GM19468 (cell line): ENCODE results near the gene ANAPC4.

ENCODE experiments used
- ATAC-seq: cut with Tn5 transposase; IDR thresholded peaks from one replicate; pipeline ENCODE4 v1.9.1; 2021; ENCODE audit warnings: mild to moderate bottlenecking, moderate library complexity, moderate number of reproducible peaks; ENCODE audit not compliant: unreplicated experiment; ENCODE audit errors: extremely low read depth

Gene ANAPC4

DNA sequence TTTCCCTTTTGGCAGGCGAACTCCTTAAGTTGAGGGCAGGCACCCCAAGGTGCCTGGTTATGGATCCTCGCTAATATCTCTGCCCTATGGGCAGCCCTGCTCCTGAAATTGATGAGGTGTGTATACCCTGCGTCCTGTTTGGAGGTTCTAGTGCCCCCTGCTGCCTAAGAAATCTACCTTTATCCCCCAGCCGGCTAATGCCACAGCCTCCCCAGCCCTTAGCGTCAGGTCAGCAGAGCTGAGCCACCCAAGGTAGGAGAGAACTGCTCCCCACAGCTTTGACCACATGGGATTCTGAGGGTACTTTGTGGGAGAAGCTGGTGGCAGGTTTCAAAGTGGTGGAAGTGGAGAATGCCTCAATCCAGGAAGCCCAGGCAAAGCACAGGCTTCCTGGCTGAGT, 50.8 kb downstream of the ANAPC4 start:
- no peak for ATAC-seq

DNA sequence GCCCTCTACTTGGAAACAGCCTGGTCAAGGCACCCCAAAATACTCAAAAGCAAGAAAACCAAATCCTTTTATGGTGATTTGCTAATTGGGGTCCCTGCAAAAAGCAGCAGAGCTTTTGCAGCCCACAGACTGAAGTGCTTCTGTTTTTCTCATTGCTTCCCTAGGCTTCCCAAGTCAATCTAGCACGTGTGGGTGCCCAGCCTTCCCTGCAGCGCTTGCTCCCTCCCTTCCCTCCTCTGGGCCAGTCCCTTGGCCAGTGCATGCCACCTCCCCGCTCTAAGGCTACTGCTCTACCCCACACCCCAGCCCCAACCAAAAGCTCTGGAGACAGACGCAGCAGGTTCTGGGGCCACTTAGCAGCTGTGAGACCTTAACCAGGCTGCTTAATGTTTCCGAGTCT, 53.6 kb downstream of the ANAPC4 start:
- ATAC-seq: no peak

DNA sequence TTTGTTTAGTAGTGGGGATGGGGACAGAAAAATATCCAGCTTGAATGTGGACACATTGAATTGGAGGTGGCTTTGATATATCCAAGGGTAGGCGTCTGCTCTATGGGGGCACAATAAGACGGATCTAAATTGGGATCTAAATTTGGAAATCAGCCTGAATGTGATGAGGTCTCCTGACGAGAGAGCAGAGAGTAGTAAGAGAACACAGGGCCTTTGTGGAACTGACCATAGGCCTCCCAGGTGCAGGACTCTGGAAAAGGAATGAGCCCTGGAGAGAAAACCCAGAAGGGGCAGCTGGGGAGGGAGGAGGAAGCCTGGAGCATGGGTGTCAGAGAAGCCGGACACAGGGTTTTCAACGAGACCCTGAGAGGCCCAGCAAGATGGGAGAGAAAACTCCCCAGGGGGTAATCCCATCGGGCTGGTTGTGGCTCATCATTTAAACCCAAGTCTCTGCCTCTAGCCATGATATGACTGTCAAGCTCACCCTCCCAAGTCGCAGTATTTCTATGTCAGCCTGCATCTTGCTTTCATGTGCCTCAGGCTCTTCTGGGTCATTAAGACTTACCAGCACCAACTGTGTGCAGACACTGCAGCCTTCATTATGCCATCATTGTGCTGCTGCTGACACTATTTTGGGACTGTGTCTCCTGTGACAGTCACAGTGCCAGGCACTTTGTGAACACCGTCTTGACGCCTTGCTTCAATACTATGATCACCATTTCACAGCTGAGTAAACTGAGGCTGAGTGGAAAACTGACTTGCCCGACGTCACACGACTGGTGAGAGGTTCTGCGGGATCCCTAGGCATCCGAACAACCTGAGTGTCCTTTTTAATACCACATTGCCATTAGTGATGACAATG, 57.1 kb downstream of the ANAPC4 start:
- ATAC-seq: no peak

- ATAC-seq: no peak
These were observed 60.9 kb downstream of the ANAPC4 start for GRCh38 chr4:25437926-25438325.

- peak; percentile 81 for ATAC-seq
These were observed 62.9 kb downstream of the ANAPC4 start for GRCh38 chr4:25439918-25440477.

DNA sequence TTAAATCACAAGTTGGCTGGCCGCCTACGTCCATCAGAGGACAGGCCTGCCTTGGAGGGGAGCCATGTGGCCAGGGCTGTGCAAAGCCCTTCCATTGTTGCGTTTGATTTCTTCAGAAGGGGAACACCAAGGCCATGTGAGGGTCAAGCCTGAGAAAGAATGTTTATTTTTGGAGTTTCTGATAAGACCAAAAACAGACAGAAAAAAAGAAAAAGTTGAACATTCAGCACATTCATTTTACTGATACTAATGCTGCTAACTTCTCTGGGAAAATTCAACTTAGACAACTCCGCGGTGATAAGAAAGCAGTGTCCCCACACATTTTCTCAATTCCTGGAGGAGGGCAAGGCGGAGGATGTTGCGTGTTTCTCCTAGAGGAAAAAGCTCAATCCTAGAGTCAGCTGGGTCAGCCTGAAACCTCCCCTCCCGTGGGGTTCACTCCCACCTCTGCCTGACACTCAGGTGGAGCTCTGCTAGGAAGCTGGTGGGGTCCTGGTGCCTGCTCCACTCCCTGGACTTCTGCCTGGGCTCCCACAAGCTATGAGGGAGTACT, 63.5 kb downstream of the ANAPC4 start:
- no peak for ATAC-seq

DNA sequence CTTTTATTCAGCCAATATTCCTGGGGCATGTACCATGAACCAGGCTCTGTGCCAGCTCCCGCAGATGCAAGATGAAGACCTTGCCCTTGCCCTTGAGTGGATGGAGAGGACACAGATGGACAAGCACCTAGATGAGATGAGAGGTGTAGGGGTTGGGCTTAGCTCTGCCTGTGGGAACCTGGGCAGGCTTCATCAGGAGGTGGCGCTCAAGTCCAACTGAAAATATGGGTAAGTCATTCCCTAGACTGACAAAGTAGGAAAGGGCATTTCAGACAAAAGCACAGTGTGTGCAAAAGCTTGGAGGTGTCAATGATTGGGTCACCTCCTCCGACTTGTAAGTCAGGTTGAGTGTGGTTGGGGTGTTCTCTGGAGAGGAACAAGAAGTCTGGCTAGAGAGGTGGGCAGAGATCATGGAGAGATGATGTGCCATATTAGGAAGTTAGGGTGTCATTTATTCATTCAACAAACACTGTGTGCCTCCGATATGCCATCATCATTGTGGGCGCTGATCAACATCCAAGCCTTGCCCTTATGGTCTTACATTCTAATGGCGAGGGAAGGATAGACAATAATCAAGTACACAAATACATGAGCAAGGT, 64.6 kb downstream of the ANAPC4 start:
- ATAC-seq: no peak

DNA sequence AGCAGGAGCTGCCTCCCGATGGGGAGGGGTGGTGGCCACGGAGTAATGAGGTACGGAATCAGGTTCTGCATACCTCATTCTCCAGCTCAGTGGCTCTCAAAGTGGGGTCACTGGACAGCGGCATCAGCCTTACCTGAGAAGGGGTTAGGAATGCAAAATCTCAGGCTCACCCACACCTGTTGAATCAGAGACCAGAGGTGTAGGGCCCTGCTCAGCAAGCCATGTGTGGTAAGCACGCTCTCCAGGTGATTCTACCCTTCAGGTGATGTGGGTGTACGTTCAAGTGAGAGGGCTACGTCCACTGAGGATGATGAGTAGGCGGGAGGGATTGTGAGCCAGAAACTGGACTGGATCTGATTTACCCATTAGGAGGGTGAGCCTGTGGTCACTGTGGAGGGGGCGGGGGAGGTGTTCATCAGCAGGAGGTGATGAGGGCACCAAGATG, 65.8 kb downstream of the ANAPC4 start:
- ATAC-seq: no peak

GRCh38 chr4:25443851-25444250, 66.8 kb downstream of the ANAPC4 start:
- no peak for ATAC-seq

DNA sequence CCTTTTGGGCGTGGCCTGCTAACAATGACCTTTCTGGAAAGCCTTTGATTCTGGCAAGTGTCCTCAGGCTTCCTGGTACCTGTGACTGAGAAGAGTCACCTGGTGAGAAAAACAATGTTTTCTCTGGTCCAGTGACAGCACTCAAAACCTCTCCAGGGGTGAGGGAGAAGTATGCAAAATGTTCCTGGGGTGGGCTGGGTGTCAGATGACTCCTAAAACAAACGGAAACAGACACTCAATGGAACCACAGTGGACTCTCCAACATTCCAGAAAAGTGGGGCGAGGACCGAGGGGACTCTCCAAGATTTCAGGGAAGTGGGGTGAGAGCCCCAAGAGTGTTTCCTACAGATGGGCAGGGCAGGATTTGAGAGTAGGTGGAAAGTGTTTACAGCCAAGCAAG, 69.5 kb downstream of the ANAPC4 start:
- no peak for ATAC-seq

GRCh38 chr4:25448379-25449109, 71.5 kb downstream of the ANAPC4 start:
- ATAC-seq: no peak

DNA sequence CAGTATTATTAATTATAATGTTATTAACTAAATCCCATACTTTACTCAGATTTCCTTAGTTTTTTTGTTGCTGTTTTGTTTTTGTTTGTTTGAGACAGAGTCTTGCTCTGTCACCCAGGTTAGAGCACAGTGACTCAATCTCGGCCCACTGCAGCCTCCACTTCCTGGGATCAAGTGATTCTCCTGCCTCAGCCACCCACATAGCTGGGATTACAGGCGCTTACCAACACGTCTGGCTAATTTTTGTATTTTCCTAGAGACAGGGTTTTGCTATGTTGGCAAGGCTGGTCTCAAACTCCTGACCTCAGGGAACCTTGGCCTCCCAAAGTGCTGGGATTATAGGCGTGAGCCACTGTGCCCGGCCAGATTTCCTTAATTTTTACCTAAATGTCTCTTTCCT, 72.2 kb downstream of the ANAPC4 start:
- no peak for ATAC-seq

- no peak for ATAC-seq
These were observed 72.6 kb downstream of the ANAPC4 start for GRCh38 chr4:25449688-25450087.

DNA sequence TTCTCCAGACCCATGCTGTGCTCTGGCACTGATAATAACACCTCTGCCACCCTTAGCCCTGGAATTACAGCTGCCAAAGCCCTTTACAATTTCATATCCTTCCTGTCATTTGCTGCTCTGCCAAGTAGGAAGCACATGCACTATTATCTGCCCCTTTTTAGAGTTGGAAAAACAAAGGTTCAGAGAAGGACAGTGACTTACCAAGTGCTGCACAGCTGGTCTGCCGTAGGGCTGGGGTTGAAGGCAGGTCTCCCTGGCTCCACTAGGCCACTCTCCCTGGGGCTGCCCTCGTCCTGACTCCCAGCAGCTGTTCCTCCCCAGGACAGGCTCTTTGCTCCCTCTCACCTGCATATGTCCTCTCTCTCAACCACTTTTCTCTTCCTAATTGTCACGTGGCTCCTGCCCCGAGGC, 73.4 kb downstream of the ANAPC4 start:
- no peak for ATAC-seq

GRCh38 chr4:25451676-25452075, 74.6 kb downstream of the ANAPC4 start:
- ATAC-seq: no peak

DNA sequence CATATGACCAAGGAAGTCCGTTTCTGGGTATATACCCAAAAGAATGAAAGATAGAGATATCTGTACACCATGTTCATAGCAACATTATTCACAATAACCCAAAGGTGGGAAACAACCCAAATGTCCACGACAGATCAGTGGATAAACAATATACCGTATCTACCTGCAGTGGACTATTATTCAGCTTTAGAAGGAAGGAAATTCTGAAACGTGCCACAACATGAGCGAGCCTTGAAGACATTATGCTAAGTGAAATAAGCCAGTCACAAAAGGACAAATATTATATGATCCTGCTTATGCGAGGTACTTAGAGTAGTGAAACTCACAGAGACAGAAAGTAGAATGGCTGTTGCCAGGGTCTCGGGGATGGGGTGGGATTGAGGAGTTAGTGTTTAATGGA, 75.0 kb downstream of the ANAPC4 start:
- no peak for ATAC-seq

- no peak for ATAC-seq
These were observed 77.4 kb downstream of the ANAPC4 start for GRCh38 chr4:25454476-25454875.

DNA sequence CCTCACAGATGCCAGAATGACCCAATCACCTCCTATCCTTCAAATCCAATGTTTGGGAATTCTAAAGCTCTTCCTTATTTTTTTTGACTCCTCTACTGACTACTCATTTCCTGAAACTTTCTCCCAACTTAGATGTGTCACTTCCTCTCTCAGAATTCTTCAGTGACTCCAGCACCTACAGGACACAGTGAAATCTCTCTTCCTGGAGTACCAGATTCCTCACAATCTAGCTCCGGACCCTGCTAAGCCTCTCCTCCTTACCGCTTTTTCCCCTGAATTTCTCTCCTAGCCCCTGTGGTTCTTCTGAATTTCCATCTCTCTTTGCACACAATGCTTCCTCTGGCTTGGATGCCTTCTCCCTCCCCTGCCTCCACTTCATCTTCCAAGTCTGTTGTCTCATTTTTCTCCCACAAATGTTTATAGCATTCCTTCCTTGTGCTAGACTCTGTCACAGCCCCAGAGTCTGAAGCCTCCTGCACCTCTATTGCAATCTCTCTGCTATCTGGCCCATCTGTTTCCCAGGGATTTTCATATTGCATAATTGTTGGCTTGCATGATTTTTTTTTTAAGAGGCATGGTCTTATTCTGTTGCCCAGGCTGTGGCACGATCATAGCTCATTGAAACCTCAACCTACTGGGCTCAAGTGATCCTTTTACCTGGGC, 80.1 kb downstream of the ANAPC4 start:
- ATAC-seq: no peak

DNA sequence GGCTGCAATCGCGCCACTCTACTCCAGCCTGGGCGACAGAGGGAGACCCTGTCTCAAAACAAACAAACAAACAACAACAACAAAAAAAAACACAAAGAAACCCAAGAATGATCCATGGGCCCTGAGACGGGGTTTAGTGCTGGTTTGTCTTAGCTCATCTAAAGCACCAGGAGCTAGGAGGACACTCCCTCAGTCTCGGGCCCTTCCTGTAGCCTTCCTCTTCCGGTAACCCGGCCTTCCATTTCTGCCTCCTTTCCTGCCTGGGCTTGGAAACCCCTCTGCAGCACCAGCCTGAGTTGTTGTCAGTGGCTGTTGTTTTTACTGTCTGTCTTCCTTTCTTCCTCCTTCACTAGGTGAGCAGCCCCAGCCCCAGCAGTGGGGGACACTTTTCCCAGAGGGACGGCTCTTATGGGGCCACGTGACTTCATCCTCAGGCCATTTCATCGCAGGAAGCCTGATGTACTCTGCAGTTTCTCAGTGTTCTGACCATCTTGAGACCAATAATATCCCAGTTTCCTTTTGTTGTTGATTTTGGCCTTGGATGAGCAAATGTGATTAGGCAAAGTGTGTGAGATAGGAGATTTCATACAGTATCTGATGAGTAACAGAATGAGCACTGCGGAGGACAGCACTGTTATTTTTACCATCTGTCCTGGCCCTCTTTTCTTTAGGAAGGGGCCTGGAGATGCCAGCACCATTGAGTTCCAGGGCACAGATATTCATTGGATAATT, 90.1 kb downstream of the ANAPC4 start:
- ATAC-seq: no peak
